ENCODE measurements around the gene PARM1. TPM values are rescaled to one million over a fixed set of nuclear protein-coding genes. Genes with fewer than 3 reads are reported as not detected.

The PARM1 gene
- total and polyA plus RNA-seq, 9 of the 15 experiments (the other 6 are each of a cell fraction or from before 2014, with no cell fraction given) = 0.07 TPM; not detected in 8

- H3K9ac ChIP-seq (ENCODE audit: insufficient read depth in 1 of 2, low read depth in 2 of 2, low read length in 2 of 2) = no peak overlapping the region
- H3K9me1 ChIP-seq (ENCODE audit: control insufficient read depth, insufficient read depth, low read length) = no peaks in the 10 kb centered on the region
- H3K27me3 ChIP-seq (ENCODE audit: control insufficient read depth in 2 of 2, insufficient read depth in 2 of 2, low read length in 2 of 2) = no peaks in the 10 kb centered on the region; a peak in 1 of 5 replicates
- no peak for ATAC-seq
- FAIRE-seq = no peak
- H3K4me3 ChIP-seq = no peak overlapping the region
- no peaks in the 10 kb centered on the region for H3K36me3 ChIP-seq (ENCODE audit: control insufficient read depth, insufficient read depth, low read length)
- no peak overlapping the region for H3K27ac ChIP-seq (ENCODE audit: extremely low read depth, low read depth, low read length)
- no peaks in the 10 kb centered on the region for H3K9me3 ChIP-seq (replicated peaks; ENCODE audit: control insufficient read depth, insufficient read depth, low read depth, low read length)
- no peaks in the 10 kb centered on the region for H4K20me1 ChIP-seq (replicated peaks; ENCODE audit: control insufficient read depth, insufficient read depth, low read length)
- no peak overlapping the region for H2AFZ ChIP-seq (ENCODE audit: low read depth, low read length)
- in situ Hi-C loops (cut with MboI) (no loop called here), intact Hi-C loops (cut with micrococcal nuclease) (no loop called here)
- TF ChIP-seq PML (IDR thresholded peaks at IDR 0.05; ENCODE audit: low read length) (no peak), ZBTB11 (CRISPR knock-in tag; IDR thresholded peaks at IDR 0.05) (no peak), ZBTB1 (CRISPR knock-in tag; IDR thresholded peaks at IDR 0.05; ENCODE audit: borderline replicate concordance, low read depth) (no peak), RBBP5 (IDR thresholded peaks at IDR 0.05; ENCODE audit: borderline replicate concordance, insufficient read depth, low read length, poor library complexity, severe bottlenecking) (no peak), PCBP2 (IDR thresholded peaks at IDR 0.05; ENCODE audit: low read depth, low read length, poor library complexity, severe bottlenecking) (no peak), CBX3 (IDR thresholded peaks at IDR 0.05; ENCODE audit: borderline replicate concordance in 1 of 2, low read length in 2 of 2) (no peak), SAP30 (IDR thresholded peaks at IDR 0.05; ENCODE audit: borderline replicate concordance, insufficient read depth, low read depth, low read length, poor library complexity, severe bottlenecking) (no peak), FOXM1 (IDR thresholded peaks at IDR 0.05; ENCODE audit: low read depth) (no peak), FOXM1 (CRISPR knock-in tag; IDR thresholded peaks at IDR 0.05; ENCODE audit: low read depth) (no peak)
- H3K4me2 ChIP-seq (ENCODE audit: insufficient read depth, low read length) = no peak overlapping the region
- BruUV-seq (replicated peaks) = no TSS peak
- H3K4me1 ChIP-seq (replicated peaks in 1 of 2; ENCODE audit: control insufficient read depth in 2 of 2, insufficient read depth in 2 of 2, low read length in 2 of 2) = no peaks in the 10 kb centered on the region
- ChIA-PET POLR2A (no interaction called here), CTCF (ENCODE audit: low intra/inter-chr PET ratio) (no interaction called here)
- 0% methylated on average over 5 of the region's 5 CpGs for WGBS (ENCODE audit: insufficient coverage, low coverage, missing lambda C conversion rate)
- no peak for DNase-seq (ENCODE audit: extremely low read depth in 1 of 4, low spot score in 3 of 4)
- H3K79me2 ChIP-seq (ENCODE audit: control insufficient read depth, insufficient read depth, low read length) = no peaks in the 10 kb centered on the region
These were observed 42.6 kb upstream of the PARM1 start for GRCh38 chr4:74890341-74890740.
